ENCODE measurements around the gene CNTNAP2. TPM values are rescaled to one million over a fixed set of nuclear protein-coding genes. Genes with fewer than 3 reads are reported as not detected.

The CNTNAP2 gene
- total RNA-seq, 3 donors from 2014 or later (not counting 1 experiment from before 2014, with no cell fraction given), result 0.18 to 1.1 TPM; not detected in 1

- no peak overlapping the region for H3K4me3 Mint-ChIP-seq
- H3K9me3 ChIP-seq (ENCODE audit: control insufficient read depth, insufficient read depth, low read length), result no peaks in the 10 kb centered on the region
- no peaks in the 10 kb centered on the region for H3K4me1 Mint-ChIP-seq
- intact Hi-C loops (cut with micrococcal nuclease), result no loop called here
- no peaks in the 10 kb centered on the region for H3K4me1 ChIP-seq (ENCODE audit: control insufficient read depth, insufficient read depth, low read length)
- H3K27ac Mint-ChIP-seq, result no peak overlapping the region
- ATAC-seq (no peak), DNase-seq (no peak)
- H3K9me3 Mint-ChIP-seq, result peaks cover 5 to 9% of the 10 kb centered on the region in 2 donors
- H3K27me3 ChIP-seq (ENCODE audit: control insufficient read depth, insufficient read depth, low read length), result no peaks in the 10 kb centered on the region
- TF ChIP-seq CTCF (IDR thresholded peaks at IDR 0.05), result no peak
- 89% methylated on average over 1 of the region's 2 CpGs for WGBS (ENCODE audit: insufficient coverage)
- no peaks in the 10 kb centered on the region for H3K27me3 Mint-ChIP-seq (ENCODE audit: low read depth in 2 of 2)
- H3K36me3 ChIP-seq (ENCODE audit: control insufficient read depth, insufficient read depth, low read length), result no peaks in the 10 kb centered on the region
- H3K4me3 ChIP-seq (ENCODE audit: low read length), result no peak overlapping the region
- H3K36me3 Mint-ChIP-seq, result no peaks in the 10 kb centered on the region
- no peak overlapping the region for H3K27ac ChIP-seq (ENCODE audit: low read length)
These were observed 931.1 kb downstream of the CNTNAP2 start for GRCh38 chr7:147047696-147048095.

- H3K4me3 ChIP-seq (ENCODE audit: low read length), result no peak overlapping the region
- no peak overlapping the region for H3K27ac ChIP-seq (ENCODE audit: low read length)
- no peak overlapping the region for H3K27ac Mint-ChIP-seq
- H3K4me1 Mint-ChIP-seq, result no peaks in the 10 kb centered on the region
- H3K36me3 Mint-ChIP-seq, result no peaks in the 10 kb centered on the region
- WGBS (ENCODE audit: insufficient coverage), result 80% methylated on average over 3 of the region's 5 CpGs
- H3K27me3 ChIP-seq (ENCODE audit: control insufficient read depth, insufficient read depth, low read length), result no peaks in the 10 kb centered on the region
- no peak for TF ChIP-seq CTCF (IDR thresholded peaks at IDR 0.05)
- no peak overlapping the region for H3K4me3 Mint-ChIP-seq
- H3K4me1 ChIP-seq (ENCODE audit: control insufficient read depth, insufficient read depth, low read length), result no peaks in the 10 kb centered on the region
- intact Hi-C loops (cut with micrococcal nuclease), result no loop called here
- DNase-seq, result no peak
- no peaks in the 10 kb centered on the region for H3K36me3 ChIP-seq (ENCODE audit: control insufficient read depth, insufficient read depth, low read length)
- H3K9me3 Mint-ChIP-seq, result peaks cover 5 to 9% of the 10 kb centered on the region in 2 donors
- H3K9me3 ChIP-seq (ENCODE audit: control insufficient read depth, insufficient read depth, low read length), result no peaks in the 10 kb centered on the region
- H3K27me3 Mint-ChIP-seq (ENCODE audit: low read depth in 2 of 2), result no peaks in the 10 kb centered on the region
- ATAC-seq, result no peak
These were observed 932.3 kb downstream of the CNTNAP2 start for GRCh38 chr7:147048864-147049263.

- Histone ChIP-seq H3K4me3 (ENCODE audit: low read length) (no peak overlapping the region), H3K27me3 (ENCODE audit: control insufficient read depth, insufficient read depth, low read length) (no peaks in the 10 kb centered on the region), H3K36me3 (ENCODE audit: control insufficient read depth, insufficient read depth, low read length) (no peaks in the 10 kb centered on the region), H3K4me1 (ENCODE audit: control insufficient read depth, insufficient read depth, low read length) (no peaks in the 10 kb centered on the region), H3K27ac (ENCODE audit: low read length) (no peak overlapping the region), H3K9me3 (ENCODE audit: control insufficient read depth, insufficient read depth, low read length) (no peaks in the 10 kb centered on the region)
- H3K4me3 Mint-ChIP-seq, result no peak overlapping the region
- H3K27me3 Mint-ChIP-seq (ENCODE audit: low read depth in 2 of 2), result no peaks in the 10 kb centered on the region
- DNase-seq, result no peak
- no peak overlapping the region for H3K27ac Mint-ChIP-seq
- peaks cover 3 to 13% of the 10 kb centered on the region in 2 donors for H3K9me3 Mint-ChIP-seq
- ATAC-seq, result no peak
- H3K36me3 Mint-ChIP-seq, result no peaks in the 10 kb centered on the region
- intact Hi-C loops (cut with micrococcal nuclease), result no loop called here
- H3K4me1 Mint-ChIP-seq, result no peaks in the 10 kb centered on the region
- no peak for TF ChIP-seq CTCF (IDR thresholded peaks at IDR 0.05)
These were observed 936.2 kb downstream of the CNTNAP2 start for GRCh38 chr7:147052818-147053217.

GRCh38 chr7:147053746-147054145, 937.1 kb downstream of the CNTNAP2 start:
- Mint-ChIP-seq H3K36me3 (no peaks in the 10 kb centered on the region), H3K27me3 (ENCODE audit: low read depth in 2 of 2) (no peaks in the 10 kb centered on the region), H3K9me3 (peaks cover 3 to 13% of the 10 kb centered on the region in 2 donors), H3K4me1 (no peaks in the 10 kb centered on the region), H3K4me3 (no peak overlapping the region), H3K27ac (no peak overlapping the region)
- Histone ChIP-seq H3K4me3 (ENCODE audit: low read length) (no peak overlapping the region), H3K27ac (ENCODE audit: low read length) (no peak overlapping the region), H3K4me1 (ENCODE audit: control insufficient read depth, insufficient read depth, low read length) (no peaks in the 10 kb centered on the region), H3K27me3 (ENCODE audit: control insufficient read depth, insufficient read depth, low read length) (no peaks in the 10 kb centered on the region), H3K36me3 (ENCODE audit: control insufficient read depth, insufficient read depth, low read length) (no peaks in the 10 kb centered on the region), H3K9me3 (ENCODE audit: control insufficient read depth, insufficient read depth, low read length) (no peaks in the 10 kb centered on the region)
- intact Hi-C loops (cut with micrococcal nuclease), result no loop called here
- no peak for TF ChIP-seq CTCF (IDR thresholded peaks at IDR 0.05)
- ATAC-seq (no peak), DNase-seq (no peak)
- 82% methylated on average over 4 of the region's 5 CpGs for WGBS (ENCODE audit: insufficient coverage)

Data from natural killer cell (primary cell).